GM19240 (cell line): ENCODE measurements around the gene BTNL8.

ENCODE experiments used
- DNase-seq: peaks from one replicate; pipeline ENCODE4 v3.0.0; 2011; ENCODE audit warnings: low spot score; ENCODE audit not compliant: insufficient read length

The BTNL8 gene

GRCh38 chr5:180969406-180969805, 70.4 kb downstream of the BTNL8 start:
- DNase-seq: no peak

GRCh38 chr5:180970336-180970735, 71.4 kb downstream of the BTNL8 start:
- DNase-seq: no peak

GRCh38 chr5:180970875-180971274, 71.9 kb downstream of the BTNL8 start:
- no peak for DNase-seq

GRCh38 chr5:180974612-180975315, 75.8 kb downstream of the BTNL8 start:
- DNase-seq: no peak

GRCh38 chr5:180975338-180975737, 76.4 kb downstream of the BTNL8 start:
- DNase-seq: no peak

GRCh38 chr5:180976518-180976917, 77.6 kb downstream of the BTNL8 start:
- no peak for DNase-seq

GRCh38 chr5:180977852-180978251, 78.9 kb downstream of the BTNL8 start:
- DNase-seq: no peak

- no peak for DNase-seq
Measured at GRCh38 chr5:180982008-180982741, 83.2 kb downstream of the BTNL8 start.

GRCh38 chr5:180988016-180988415, 89.1 kb downstream of the BTNL8 start:
- no peak for DNase-seq

GRCh38 chr5:180988592-180988991, 89.6 kb downstream of the BTNL8 start, which contains the start of gene BTNL3:
TSS of gene BTNL3 (plus strand) at chr5:180988846. CDS start at chr5:180989029, 183 bp downstream.
- no peak for DNase-seq

GRCh38 chr5:180990086-180990881, 91.3 kb downstream of the BTNL8 start:
- DNase-seq: no peak

- no peak for DNase-seq
Measured at GRCh38 chr5:180990882-180991242, 91.9 kb downstream of the BTNL8 start.
